Natural killer cell (primary cell): Measurements from ENCODE around the gene ELMO1. TPM values are rescaled to one million over a fixed set of nuclear protein-coding genes. Genes with fewer than 3 reads are reported as not detected.

Experiments used
- ATAC-seq, 3 donors: fragments of 150-1000 bp in 2 of 3; fragments of 200-7000 bp in 1 of 3; cut with Tn5 transposase; 1 replicate in 1 of 3; 2 replicates in 2 of 3; pipeline ENCODE4 v1.10.0; 2021; ENCODE audit warnings: mild to moderate bottlenecking in 2 of 3, moderate library complexity in 2 of 3
- DNase-seq, 2 donors: peaks; one replicate each; pipeline versions ENCODE4 v3.0.0 to v3.0.0-alpha.2; 2013 to 2021; ENCODE audit warnings: mixed read lengths in 1 of 2
- H3K27ac ChIP-seq: one replicate; pipeline ENCODE4 v1.5.1; 2013; ENCODE audit warnings: mild to moderate bottlenecking, low read length
- H3K27me3 ChIP-seq: one replicate; pipeline ENCODE4 v1.6.1; 2013; ENCODE audit warnings: low read length; ENCODE audit not compliant: control insufficient read depth, insufficient read depth
- H3K36me3 ChIP-seq: one replicate; pipeline ENCODE4 v1.6.1; 2013; ENCODE audit warnings: low read length; ENCODE audit not compliant: control insufficient read depth, insufficient read depth
- H3K4me1 ChIP-seq: one replicate; pipeline ENCODE4 v1.6.1; 2013; ENCODE audit warnings: low read length; ENCODE audit not compliant: control insufficient read depth, insufficient read depth
- H3K4me3 ChIP-seq: one replicate; pipeline ENCODE4 v1.5.1; 2013; ENCODE audit warnings: low read length
- H3K9me3 ChIP-seq: one replicate; pipeline ENCODE4 v1.6.1; 2013; ENCODE audit warnings: low read length; ENCODE audit not compliant: control insufficient read depth, insufficient read depth
- H3K27ac Mint-ChIP-seq, 2 donors: one replicate each; pipeline ENCODE4 v1.8.0; 2022; ENCODE audit warnings: mild to moderate bottlenecking in 2 of 2, mixed read lengths in 2 of 2, moderate library complexity in 1 of 2
- H3K27me3 Mint-ChIP-seq, 2 donors: one replicate each; pipeline ENCODE4 v1.8.0; 2022; ENCODE audit warnings: low read depth in 2 of 2, mixed read lengths in 2 of 2
- H3K36me3 Mint-ChIP-seq: one replicate; pipeline ENCODE4 v1.8.0; 2022; ENCODE audit warnings: mixed read lengths
- H3K4me1 Mint-ChIP-seq, 2 donors: one replicate each; pipeline ENCODE4 v1.8.0; 2022; ENCODE audit warnings: mixed read lengths in 2 of 2
- H3K4me3 Mint-ChIP-seq: one replicate; pipeline ENCODE4 v1.8.0; 2022; ENCODE audit warnings: mild to moderate bottlenecking, moderate library complexity, mixed read lengths
- H3K9me3 Mint-ChIP-seq, 2 donors: one replicate each; pipeline ENCODE4 v1.8.0; 2022; ENCODE audit warnings: mixed read lengths in 2 of 2
- CTCF ChIP-seq: fragments of 200-600 bp; IDR thresholded peaks from one replicate; pipeline ENCODE4 v1.8.0; 2022; ENCODE audit warnings: antibody characterized with exemption
- WGBS: methylation state at CpG from one replicate; pipeline ENCODE4 v1.1.7; 2013; ENCODE audit warnings: missing lambda C conversion rate; ENCODE audit not compliant: insufficient coverage; 5-methylcytosine and 5-hydroxymethylcytosine counted together
- intact Hi-C: fragments of 100-400 bp; cut with micrococcal nuclease; formaldehyde crosslinking; loops from one replicate; pipeline ENCODE4 v1.14.2; 2022
- total RNA-seq, 4 donors: library from RNA; stranded (reverse); fragments of 120-200 nt in 1 of 4; gene quantifications; one replicate each; pipeline versions ENCODE4 v1.2.3 to v1.2.4, GENCODE V29; 2013 to 2022

ELMO1 gene
- total RNA-seq, 3 donors from 2014 or later (not counting 1 experiment from before 2014, with no cell fraction given): 127 to 147 (median 130) TPM

DNA sequence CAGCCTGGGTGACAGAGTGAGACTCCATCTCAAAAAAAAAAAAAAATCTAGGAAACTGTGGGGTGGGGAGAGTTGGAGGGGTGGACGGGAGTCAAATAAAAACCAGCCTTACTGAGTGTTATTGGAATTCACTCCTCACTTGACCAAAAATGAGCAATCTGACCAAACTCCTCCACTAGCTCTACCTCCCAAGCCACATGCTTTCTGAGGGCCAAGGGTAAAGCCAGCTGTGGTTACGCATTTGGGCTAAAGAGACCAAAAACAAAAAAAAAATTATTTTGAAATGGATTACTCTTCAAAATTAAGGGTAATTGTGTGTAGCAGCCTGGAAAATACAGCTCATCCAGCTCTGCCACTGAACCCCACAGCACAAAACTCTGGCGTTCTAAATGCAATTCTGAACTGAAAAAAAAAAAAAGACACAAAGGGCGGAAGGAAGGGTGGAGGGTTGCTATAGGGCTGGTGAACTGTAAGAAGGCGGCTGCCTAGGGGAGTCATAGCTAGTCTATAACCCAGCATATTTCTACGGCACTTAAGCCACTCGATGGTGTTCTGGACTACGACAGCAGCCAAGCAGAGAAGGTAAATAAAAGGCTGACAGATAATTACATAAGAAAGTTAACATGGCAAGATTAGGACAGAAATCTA lies 7.8 kb downstream of the ELMO1 start:
- intact Hi-C loops: no loop called here
- no peaks in the 10 kb centered on the region for H3K36me3 ChIP-seq
- H3K9me3 ChIP-seq: no peaks in the 10 kb centered on the region
- Mint-ChIP-seq H3K36me3 (no peaks in the 10 kb centered on the region), H3K9me3 (no peaks in the 10 kb centered on the region), H3K27me3 (no peaks in the 10 kb centered on the region), H3K27ac (peak overlapping the region; percentile 85 to 88), H3K4me1 (peaks cover 62 to 80% of the 10 kb centered on the region in 2 donors), H3K4me3 (peak overlapping the region; percentile 78)
- no peak overlapping the region for H3K4me3 ChIP-seq
- peak overlapping the region; percentile 70 for H3K27ac ChIP-seq
- ATAC-seq (peak; percentile 78 to 90 (median 89)), DNase-seq (peak in 1 of 2 donors; percentile 61)
- TF ChIP-seq CTCF: no peak
- WGBS: 28% methylated on average over 6 of the region's 8 CpGs
- no peaks in the 10 kb centered on the region for H3K27me3 ChIP-seq
- peaks cover 28% of the 10 kb centered on the region for H3K4me1 ChIP-seq

DNA sequence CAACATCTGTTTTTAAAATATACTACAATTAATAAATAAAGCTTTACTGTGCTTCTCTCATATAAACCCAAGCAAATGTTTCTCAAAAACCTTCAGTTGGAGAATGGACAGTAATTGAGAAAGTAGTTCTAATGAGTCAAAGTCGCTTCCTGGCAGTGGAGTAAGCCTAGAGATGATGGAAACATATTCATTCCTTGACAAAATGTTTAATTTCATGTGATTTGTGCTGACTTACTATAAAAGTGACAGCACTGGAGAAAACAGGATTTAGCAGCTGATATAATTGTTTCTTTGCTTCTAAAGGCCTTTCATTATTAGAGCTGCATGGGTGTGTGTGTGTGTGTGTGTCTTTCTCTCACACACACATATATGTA lies 9.0 kb downstream of the ELMO1 start:
- H3K9me3 ChIP-seq: no peaks in the 10 kb centered on the region
- Mint-ChIP-seq H3K4me1 (peaks cover 69 to 81% of the 10 kb centered on the region in 2 donors), H3K4me3 (peak overlapping the region; percentile 78), H3K27me3 (no peaks in the 10 kb centered on the region), H3K27ac (peak overlapping the region; percentile 85 to 88), H3K9me3 (no peaks in the 10 kb centered on the region), H3K36me3 (no peaks in the 10 kb centered on the region)
- 90% methylated on average over 1 of the region's 1 CpG for whole genome bisulfite sequencing
- H3K27ac ChIP-seq: no peak overlapping the region
- H3K4me3 ChIP-seq: no peak overlapping the region
- no peak for TF ChIP-seq CTCF
- intact Hi-C loops: no loop called here
- no peaks in the 10 kb centered on the region for H3K27me3 ChIP-seq
- DNase-seq (no peak), ATAC-seq (no peak)
- no peaks in the 10 kb centered on the region for H3K36me3 ChIP-seq
- H3K4me1 ChIP-seq: peaks cover 28% of the 10 kb centered on the region

DNA sequence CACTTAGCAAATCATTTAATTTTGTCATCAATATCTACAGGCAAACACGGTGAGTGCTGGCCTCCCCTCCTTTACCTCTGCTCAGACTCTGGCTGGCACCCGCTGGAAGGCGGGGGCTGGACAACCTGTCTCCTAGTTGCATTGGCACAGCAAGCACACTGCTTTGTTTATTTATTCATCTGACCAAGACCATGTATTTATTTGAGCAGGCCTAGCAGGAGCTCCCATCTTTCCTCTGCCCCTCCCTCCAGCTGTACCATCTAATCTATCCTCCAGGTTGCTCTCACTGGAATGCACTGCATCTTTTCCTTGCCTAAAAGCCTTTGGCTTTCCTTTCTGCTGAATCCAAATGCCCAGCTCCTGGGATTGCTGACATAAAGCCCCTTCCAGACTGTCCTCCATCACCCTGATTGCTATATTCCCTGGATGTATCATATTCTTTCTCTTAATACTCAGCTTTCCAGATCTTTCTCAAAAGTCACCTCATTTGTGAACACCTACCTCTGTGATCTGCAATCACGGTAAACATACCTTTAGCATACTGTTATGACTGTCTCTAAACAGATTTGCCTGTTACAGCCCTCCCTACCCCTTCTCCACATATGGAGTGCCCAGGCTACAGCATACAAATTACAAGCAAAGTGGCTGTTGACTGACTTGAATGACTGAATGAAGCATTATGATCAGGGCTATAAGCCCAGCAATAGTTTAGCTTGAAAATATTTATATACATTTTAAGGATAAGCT lies 9.6 kb downstream of the ELMO1 start:
- no peaks in the 10 kb centered on the region for H3K36me3 ChIP-seq
- no peak overlapping the region for H3K4me3 Mint-ChIP-seq
- H3K4me3 ChIP-seq: no peak overlapping the region
- H3K27me3 Mint-ChIP-seq: no peaks in the 10 kb centered on the region
- H3K4me1 Mint-ChIP-seq: peaks cover 71 to 79% of the 10 kb centered on the region in 2 donors
- no peak for DNase-seq
- no peak overlapping the region for H3K27ac ChIP-seq
- no peak for TF ChIP-seq CTCF
- no peaks in the 10 kb centered on the region for H3K9me3 ChIP-seq
- 91% methylated on average over 4 of the region's 4 CpGs for WGBS
- no peaks in the 10 kb centered on the region for H3K36me3 Mint-ChIP-seq
- ATAC-seq: no peak
- no peaks in the 10 kb centered on the region for H3K27me3 ChIP-seq
- peak overlapping the region; percentile 85 to 88 for H3K27ac Mint-ChIP-seq
- intact Hi-C loops: no loop called here
- H3K4me1 ChIP-seq: peaks cover 28% of the 10 kb centered on the region
- H3K9me3 Mint-ChIP-seq: no peaks in the 10 kb centered on the region
